Left cardiac atrium (tissue), 4 donors: Measurements from ENCODE around the gene REM1. TPM values are rescaled to one million over a fixed set of nuclear protein-coding genes. Genes with fewer than 3 reads are reported as not detected.

Experiments
- ATAC-seq, 2 donors: fragments of 200-7000 bp; cut with Tn5 transposase; one replicate each; pipeline ENCODE4 v1.9.1; 2020; ENCODE audit warnings: mild to moderate bottlenecking in 2 of 2, moderate library complexity in 2 of 2
- DNase-seq: peaks from one replicate; pipeline ENCODE4 v3.0.0-alpha.2; 2020
- intact Hi-C, 2 donors: fragments of 100-400 bp; cut with DNase I; formaldehyde crosslinking; loops; one replicate each; pipeline versions ENCODE4 v1.14.1 to v1.15.1; 2022 to 2023
- total RNA-seq, 2 donors: library from RNA; stranded (reverse); fragmentation: NEBNext Ultra II Directional; extraction: Animal tissue kit (Norgen Biotek cat#: 25700); gene quantifications; one replicate each; pipeline ENCODE4 v1.2.1, GENCODE V29; 2021
- donor health status: DM: no; HTN: yes; CAD: no.
- donor health status: DM: no; HTN: yes; CAD: no; lungs with severe emphysema.
- donor health status: DM: yes; HTN: yes; CAD: no.
- donor health status: Dilated cardiomyopathy.

The REM1 gene
- total RNA-seq, 2 donors from 2014 or later, result 1.6 to 3.2 TPM

DNA sequence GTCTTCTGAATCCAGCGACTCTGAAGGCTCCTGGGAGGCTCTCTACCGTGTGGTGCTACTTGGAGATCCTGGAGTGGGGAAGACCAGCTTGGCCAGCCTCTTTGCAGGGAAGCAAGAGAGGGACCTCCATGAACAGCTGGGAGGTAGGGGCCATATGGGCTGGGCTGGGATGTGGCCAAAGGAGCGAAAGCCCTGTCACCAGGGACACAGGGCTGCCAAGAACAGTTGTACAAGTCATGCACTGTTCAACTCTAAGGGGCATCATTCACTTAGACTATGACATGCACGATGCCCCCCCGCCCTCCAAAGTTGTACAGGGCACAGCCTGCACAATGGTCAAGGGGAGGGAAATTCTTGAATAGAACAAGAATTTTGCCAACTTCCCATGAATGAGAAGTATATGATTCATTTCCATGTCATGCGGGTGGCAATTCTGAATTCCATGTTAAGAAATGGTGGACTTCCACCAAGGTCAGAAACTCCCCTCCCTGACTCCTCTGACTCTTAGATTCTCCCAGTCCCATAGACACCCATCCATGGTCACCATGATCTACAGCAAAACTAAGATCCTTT is 1.6 kb downstream of the REM1 start:
- intact Hi-C loops, result no loop called here
- DNase-seq (no peak), ATAC-seq (peak in 1 of 2 donors; percentile 18)

DNA sequence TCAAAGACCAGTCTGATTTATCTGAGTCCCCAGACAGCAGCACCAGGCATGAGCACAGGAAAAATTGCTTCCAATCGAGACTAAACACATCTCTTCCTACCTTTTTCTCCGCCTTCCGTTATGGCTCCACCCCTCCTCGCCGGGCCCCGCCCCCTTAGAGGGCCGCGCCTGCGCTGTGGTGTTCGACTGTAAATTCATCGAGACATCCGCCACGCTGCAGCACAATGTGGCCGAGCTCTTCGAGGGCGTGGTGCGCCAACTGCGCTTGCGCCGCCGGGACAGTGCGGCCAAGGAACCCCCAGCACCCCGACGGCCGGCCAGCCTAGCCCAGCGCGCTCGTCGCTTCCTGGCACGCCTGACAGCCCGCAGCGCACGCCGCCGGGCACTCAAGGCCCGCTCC is 8.9 kb downstream of the REM1 start:
- intact Hi-C loops, result no loop called here
- DNase-seq (no peak), ATAC-seq (peak in 1 of 2 donors; percentile 33)

DNA sequence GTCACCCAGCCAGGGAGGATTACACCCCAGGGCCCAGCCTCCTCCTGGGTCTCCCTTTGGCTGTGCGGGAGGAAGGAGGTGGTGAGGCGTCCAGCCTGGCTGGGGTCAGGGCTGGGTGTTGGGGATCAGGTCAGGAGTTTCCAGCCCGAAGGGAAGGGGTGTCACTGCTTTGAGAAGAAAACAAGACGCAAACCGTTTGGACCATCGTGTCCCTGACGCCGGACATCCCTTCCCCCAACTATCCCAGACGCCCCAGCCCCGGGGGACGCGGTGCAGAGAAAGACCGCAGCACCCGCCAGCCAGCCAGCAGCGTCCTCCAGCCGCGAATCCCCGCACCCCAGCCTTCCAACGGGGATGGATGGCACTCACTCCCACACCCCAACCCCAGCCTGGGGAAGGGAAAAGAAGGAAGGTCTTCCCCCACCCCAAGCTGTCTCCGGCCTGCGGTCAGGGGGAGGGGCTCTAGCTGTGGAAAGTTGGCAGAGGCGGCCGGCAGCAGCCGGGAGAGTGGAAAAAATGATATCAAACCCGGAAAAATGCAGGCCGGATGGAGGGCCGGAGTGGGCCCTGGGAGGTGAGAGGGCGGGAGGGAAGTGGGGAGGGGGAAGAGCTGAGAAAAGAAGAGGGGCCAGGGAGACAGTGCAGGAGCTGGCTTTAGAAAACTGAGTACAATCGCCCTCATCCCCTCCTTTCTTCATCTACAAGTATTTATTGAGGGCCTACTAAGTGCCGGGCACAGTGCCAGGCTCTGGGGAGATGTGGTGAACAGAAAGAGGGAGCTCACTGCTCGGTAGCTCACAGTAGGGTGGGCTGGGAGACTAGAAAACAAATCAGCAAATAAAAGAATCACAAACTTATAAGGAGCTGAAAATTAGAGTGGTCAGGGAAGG is 10.6 kb downstream of the REM1 start:
- intact Hi-C loops, result no loop called here
- ATAC-seq (peak; percentile 84 to 88), DNase-seq (peak; percentile 84)

DNA sequence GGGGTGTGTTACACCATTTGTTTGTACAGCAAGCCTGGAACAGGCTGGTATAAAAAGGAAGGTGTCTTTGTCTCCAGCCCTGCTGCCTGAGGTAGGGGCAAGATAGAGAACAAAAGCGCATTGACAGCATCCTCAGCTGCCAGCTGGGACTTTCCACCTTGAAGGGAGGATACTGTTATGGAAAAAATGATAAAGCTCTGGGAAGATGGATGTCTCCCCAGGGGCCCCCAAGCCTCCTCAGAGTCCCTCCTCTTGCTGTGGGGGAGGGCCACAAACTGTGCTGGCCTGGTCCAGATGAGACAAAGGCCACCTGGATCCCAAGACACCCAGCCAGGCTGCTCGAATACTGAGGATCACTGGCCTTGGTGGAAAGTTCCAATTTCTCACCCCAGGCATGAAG is 13.0 kb downstream of the REM1 start:
- no peak for ATAC-seq
- intact Hi-C loops, result no loop called here
- no peak for DNase-seq

DNA sequence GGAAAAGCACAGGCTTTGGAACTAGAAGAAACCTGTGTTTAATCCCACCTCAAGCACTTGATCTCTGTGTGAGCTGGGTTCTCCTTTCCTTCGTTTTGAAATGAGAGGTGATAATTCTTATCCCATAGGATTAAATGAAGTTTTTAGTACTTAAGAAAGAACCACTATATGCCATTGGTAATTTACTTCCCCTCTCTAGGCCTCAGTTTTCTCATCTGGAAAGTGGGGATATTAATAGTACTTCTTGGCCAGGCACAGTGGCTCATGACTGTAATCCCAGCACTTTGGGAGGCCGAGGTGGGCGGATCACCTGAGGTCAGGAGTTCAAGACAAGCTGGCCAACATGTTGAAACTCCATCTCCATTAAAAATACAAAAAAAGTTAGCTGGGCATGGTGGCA is 14.1 kb downstream of the REM1 start:
- ATAC-seq (no peak), DNase-seq (no peak)
- intact Hi-C loops, result no loop called here

DNA sequence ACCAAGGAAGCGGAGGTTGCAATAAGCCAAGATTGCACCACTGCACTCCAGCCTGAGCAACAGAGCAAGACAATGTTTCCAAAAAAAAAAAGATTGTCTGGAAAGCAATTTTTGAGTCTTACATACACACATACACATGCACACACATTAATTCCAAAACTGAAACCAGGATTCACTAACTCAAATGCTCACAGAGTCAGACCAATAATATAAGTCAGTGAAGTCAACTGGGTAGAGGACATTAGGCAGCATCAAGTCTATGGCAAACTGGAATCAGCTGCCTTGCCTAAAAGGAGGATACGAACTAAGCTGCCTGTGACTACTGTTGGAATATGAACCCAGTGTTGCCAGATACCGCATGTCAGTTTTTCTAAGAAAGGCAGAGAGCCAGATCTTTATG is 15.7 kb downstream of the REM1 start:
- DNase-seq, result no peak
- intact Hi-C loops, result no loop called here
- no peak for ATAC-seq

DNA sequence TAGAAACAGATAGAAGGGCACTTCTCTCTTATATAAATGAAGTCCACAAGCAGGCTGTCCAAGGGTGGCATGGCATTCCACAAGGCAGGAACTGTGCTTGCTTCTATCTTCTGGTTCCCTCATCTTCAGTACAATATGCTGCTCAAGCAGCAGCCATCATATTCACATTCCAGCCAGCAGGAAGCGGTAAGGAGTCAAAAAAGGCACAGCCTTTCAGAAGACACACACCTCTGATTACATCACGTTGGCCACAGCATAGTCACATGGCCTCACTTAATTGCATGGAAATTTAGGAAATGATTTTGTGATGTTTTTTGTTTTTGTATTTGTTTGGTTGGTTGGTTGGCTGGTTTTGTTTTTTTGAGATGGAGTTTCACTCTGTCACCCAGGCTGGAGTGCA is 19.0 kb downstream of the REM1 start:
- intact Hi-C loops, result no loop called here
- ATAC-seq (no peak), DNase-seq (no peak)

DNA sequence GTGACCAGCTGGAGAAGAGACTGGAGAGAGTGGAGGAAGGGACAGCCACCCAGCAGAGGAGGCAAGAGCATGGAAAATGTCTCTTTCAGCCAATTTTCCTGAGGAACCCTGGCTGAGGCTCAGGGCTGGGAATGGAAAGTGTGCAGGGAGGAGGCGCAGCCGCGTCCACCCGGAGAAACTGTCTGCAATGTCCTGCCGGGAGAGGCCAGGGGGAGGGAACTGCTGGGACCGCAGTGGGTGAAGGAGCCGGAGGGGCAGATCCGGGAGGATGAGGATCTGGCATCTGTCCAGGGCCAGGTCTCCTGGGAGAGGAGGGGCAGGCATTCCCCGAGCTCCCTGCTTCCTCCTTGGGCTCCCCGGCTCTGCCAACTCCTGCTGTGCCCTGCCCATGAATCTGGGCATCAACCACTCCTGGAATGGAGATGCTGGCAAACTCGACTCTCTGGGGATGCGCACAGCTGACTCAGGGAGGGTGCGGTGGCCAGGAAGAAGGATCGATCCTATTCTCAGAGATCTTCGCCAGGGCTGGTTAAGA is 21.7 kb downstream of the REM1 start:
- DNase-seq (peak; percentile 87), ATAC-seq (peak; percentile 89 to 91)
- intact Hi-C loops, result no loop called here

DNA sequence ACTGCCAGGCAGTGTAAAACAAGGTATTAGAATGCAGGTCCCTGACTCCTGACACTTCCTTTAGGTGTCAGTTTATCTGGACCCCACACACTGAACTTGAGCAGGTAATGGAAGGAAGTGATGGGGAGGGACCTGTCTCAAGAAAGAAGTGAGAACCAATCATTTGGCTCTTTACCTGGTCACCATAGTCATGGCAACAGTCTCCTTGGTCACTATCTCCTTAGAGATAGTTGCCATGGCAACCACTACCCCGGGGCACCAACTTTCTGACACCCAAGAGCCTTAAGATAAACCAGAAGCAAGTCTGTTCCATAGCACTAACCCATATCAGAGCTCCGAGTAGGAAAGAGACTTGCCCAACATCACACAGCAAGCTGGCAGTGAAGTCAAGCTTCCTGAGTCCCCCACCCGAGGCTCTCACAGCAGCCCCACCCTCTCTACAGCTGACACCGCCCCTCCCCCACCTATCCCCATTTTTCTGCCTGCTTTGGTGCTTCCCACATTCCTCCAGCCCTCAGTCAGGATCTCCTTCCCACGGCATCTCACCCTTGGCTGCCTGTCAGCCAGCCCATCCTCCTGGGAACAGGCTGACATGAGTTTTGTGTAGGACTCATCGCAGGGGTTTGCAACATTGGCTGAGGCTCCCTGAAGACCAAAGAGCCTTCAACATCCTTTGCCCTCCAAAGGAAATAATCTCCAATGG is 22.9 kb downstream of the REM1 start:
- peak in 1 of 2 donors; percentile 17 for ATAC-seq
- DNase-seq, result peak; percentile 59
- intact Hi-C loops, result no loop called here

DNA sequence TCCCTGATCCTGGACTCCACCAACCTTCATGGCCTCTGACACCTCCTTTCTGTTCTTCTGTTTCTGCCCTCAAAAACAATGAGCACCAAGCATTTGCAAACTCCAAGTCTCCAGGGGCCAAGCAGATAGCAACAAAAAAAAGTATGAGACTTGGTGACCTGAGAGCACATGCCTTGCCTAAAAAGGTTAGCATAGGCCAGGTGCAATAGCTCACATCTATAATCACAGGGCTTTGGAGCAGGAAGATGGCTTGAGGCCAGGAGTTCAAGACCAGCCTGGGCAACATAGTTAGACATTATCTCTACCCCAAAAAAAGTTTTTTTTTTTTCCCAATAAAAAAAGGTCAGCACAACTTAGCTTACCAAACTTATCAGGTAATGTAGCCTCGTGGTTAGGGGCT is 25.4 kb downstream of the REM1 start:
- DNase-seq (no peak), ATAC-seq (no peak)
- intact Hi-C loops, result loop anchor here in 1 of 2 donors (5.0 kb wide), 1 partner anchor 38 kb away; no protein-coding TSS in a partner anchor

DNA sequence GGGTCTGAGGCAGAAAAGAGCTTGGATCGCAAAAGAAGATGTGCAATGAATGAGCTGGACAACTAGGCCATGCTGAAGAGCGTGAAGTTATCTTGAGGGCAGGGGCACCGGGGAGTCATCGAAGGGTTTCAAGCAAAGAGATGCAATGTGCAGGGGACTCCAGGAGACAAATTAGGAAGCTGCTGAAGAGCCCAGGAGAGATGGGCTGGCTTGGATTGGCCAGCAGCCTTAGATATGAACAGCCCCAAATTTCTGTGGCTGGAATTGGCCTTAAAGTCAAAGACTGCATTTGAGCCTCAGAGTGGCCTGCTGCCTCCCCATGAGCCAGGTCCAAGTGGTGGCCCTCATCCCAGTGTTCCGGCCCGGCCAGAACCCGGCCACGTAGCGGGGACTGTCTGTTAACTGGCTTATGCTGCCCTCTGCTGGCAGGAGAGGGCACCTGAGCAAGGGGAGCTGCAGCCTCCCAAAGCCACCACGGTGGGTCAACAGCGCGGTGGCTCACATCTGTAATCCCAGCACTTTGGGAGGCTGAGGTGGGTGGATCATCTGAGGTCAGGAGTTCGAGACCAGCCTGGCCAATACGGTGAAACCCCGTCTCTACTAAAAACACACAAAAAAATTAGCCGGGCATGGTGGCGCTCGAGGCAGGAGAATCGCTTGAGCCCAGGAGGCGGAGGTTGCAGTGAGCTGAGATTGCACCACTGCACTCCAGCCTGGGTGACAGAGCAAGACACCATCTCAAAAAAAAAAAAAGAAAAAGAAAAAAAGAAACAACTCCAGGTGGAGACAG is 28.0 kb downstream of the REM1 start:
- DNase-seq (peak; percentile 92), ATAC-seq (peak; percentile 97)
- intact Hi-C loops, result loop anchor here (2.0 to 5.0 kb wide), 2 partner anchors 41 to 42 kb away; no protein-coding TSS in a partner anchor

DNA sequence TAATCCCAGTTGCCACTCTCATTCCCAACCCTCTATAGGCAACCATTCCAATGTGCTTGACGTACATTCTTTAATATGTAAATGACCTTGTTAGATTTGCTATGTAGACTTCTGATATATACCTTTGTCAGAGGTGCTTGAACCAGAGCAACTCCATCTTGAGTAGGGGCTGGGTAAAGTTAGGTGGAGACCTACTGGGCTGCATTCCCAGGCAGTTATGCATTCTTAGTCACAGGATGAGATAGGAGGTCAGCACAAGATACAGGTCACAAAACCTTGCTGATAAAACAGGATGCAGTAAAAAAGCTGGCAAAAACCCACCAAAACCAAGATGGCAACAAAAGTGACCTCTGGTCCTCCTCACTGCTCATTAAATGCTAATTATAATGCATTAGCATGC is 30.8 kb downstream of the REM1 start:
- DNase-seq (no peak), ATAC-seq (no peak)
- intact Hi-C loops, result no loop called here

DNA sequence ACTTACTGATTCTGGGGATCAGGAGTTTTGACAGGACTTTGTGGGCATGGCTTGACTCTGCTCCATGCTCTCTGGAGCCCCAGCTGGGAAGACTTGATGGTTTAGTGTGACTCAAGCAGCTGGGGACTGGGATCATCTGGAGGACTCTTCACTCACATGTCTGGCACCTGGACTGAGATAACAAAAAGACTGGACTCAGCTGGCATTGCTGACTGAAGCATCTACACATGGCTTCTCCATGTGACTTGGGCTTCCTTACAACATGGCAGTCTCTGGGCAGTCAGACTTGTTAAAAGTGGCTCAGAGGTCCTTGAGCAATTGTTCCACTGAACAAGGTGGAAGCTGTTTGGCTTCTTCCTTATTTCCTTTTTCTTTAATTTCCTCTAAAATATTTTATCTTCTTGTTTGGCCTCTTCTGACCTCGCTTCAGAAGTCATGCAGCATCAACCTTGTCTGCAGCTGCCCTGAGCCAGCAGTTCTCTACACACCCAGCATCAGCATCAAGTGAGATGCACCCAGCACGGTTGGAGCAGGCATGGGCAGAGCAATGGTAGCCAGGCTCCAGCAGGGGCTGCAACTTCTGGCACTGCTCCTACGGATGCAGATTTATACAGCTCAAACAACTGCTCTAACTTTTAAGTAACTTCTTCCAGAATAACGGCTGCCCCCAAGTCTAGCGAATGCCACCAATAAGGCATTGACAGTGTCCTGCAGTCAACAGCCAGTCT is 33.6 kb downstream of the REM1 start:
- intact Hi-C loops, result no loop called here
- DNase-seq (no peak), ATAC-seq (no peak)

DNA sequence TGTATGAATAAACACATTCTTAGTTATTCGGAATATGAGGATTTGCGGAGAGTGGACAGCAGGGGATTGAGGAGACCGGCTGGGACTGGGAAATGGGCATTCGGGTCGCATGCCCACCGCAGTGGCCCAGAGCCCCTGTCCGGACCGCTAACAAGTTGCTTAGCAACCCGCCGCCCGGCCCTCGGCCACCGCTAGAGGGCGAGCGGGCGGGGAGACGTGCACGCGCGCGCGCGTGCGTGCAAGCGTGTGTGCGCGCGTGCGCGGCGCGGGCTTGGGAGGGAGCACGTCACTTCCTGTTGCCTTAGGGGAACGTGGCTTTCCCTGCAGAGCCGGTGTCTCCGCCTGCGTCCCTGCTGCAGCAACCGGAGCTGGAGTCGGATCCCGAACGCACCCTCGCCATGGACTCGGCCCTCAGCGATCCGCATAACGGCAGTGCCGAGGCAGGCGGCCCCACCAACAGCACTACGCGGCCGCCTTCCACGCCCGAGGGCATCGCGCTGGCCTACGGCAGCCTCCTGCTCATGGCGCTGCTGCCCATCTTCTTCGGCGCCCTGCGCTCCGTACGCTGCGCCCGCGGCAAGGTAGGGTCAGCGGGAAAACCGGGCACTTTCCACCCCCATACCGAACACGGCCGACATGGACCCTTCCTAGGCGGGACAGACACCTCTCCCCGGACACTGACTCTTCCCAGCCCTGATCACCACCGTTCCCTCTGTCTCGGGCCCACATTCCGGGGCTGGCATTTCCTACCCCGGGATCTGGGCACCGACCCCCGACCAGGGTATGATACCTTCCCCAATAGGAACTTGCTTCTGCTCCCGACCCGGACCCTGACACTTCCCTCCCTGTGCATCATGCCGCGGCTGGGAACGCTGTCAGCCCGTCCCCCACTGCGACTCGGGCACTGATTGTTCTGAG is 39.3 kb downstream of the REM1 start, which contains the start of gene HM13:
Gene HM13 (plus strand): TSS at position 289 of the 918 bp plus-strand sequence. CDS start 110 bp downstream, at position 399.
- DNase-seq (peak; percentile 93), ATAC-seq (peak; percentile 95 to 98)
- intact Hi-C loops, result no loop called here

DNA sequence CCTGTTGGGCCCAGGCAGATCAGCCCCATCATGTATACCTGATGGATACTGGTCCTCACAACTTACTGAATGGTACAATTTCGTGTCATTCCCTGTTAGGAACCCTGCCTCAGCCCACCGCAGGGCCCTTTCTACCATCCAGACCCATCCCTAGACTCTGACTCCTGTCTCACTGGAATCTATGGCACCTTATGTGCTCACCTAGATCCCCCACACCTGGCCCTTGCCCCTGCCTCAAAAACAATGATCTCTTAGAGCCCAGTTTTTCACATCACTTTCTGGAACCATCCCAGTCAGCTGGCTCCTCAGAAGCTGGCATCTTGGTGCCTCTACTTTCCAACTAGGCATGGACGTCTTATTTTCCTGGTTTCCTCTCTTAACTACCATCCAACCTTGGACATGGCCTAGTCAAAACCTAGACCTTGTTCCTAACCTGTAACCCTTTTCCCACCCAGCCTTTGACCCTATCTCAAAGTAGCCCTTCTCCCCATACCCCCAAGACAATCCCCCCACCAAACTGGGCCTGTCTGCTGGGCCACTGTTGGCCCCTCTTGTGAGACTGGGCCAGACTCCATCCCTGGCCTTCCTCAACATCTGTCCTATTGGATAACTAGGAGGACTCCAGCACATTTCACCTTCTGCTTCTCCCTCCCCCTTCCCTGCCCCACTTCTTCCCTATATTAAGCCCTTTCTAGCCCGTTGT is 40.1 kb downstream of the REM1 start:
- DNase-seq (no peak), ATAC-seq (no peak)
- intact Hi-C loops, result no loop called here

DNA sequence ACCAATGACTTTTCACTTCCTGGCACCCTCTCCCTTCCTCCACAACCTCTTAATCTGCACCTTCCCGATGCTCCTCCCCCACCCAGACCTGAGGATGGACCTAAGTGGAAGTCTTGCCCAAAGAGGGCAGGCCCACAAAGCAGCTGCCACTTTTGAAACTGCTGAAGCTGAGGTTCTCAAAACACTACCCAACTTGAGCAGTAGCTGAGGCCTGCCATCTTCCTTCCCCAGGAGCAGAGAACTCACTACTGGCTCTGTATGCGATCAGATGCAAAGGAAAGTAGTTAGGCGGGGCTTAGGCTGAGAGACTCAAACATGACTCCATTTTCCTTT is 40.7 kb downstream of the REM1 start:
- intact Hi-C loops, result no loop called here
- no peak for DNase-seq
- ATAC-seq, result no peak

DNA sequence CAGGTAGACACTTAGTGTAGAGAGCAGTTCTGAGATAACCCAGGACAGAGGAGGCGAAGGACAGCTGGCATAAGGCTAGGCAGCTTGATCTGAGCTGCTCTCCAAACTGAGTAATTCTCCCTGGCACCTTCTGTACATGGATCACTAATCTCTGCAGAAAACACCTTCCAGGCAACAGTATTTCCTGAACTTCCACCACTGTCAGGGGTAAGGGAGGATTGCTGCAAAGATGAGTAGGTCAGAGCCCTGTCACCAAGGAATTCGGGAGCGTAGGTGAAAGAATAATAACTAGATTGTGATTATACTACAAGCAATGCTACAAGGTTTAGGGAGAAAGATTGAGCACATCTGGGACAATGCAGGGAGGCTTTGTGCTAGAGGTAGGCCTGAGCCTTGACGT is 41.1 kb downstream of the REM1 start:
- DNase-seq, result no peak

More for the DNA sequence above, 41.1 kb downstream of the REM1 start:
- intact Hi-C loops, result no loop called here
- no peak for ATAC-seq
